Activated naive CD4-positive, alpha-beta T cell treated with anti-CD3 and anti-CD28 coated beads, Interleukin-2, amount 50 U/mL, for 16 hours (primary cell): ENCODE data around the gene DPP6.

Experiments used
- DNase-seq: peaks from one replicate; pipeline ENCODE4 v3.0.0-alpha.2; 2020

Gene DPP6

DNA sequence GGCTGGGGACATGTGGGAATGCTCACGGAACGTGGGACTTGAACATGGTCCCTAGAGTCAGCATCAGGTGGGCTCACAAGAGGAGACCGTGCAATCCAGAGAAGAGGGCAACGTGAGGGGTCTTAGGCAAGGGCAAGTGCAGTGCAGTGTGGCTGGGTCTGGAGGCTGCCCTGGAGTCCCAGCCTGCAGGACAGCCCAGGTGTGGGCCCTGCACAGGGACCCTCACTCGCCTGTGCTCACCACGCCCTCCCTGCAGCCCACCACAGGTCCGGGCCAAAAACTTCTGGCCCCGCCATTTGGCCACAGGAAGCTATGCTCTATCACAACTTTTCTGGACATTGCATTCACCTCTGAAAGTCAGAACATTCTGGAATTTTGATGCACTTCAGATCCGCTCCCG, 817.2 kb downstream of the DPP6 start:
- no peak for DNase-seq

- no peak for DNase-seq
These were observed 819.3 kb downstream of the DPP6 start for GRCh38 chr7:154871507-154871906.

DNA sequence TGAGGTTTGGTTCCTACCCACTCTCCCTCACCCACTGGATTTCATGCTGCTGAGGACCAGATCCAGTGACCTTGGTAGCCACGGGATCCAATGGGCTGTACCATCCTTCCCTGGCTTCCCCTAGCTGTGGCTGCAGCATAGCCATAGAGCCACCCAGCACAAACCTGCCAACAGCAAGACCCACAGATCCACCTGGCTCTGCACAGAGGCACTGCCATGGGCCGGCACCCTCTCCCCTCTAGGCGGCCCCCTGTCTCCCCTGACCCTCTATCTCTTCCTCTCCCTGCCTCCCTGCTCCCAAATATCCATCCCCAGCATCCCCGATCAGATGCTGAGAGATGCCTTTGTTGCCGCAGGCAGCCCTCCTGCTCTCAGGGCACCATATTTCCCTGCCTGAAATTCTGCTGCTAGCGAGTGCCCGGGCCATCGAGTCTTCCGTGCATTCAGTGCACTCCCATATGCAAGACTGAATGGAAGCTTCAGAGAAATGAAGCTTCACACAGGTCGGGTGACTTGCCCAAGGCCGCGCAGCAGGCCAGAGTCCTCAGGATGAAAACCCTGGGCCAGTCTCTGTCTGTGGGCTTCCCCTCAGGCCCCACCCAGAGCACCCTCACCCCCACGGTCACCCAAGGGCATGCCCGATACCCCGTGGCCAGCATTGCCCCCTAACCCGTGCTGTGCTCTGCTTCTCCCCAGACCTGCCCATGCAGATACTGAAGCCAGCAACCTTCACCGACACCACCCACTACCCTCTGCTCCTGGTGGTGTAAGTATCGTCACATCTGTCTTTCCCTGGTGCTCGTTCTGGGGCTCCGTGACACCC, 819.9 kb downstream of the DPP6 start:
- DNase-seq = no peak

DNA sequence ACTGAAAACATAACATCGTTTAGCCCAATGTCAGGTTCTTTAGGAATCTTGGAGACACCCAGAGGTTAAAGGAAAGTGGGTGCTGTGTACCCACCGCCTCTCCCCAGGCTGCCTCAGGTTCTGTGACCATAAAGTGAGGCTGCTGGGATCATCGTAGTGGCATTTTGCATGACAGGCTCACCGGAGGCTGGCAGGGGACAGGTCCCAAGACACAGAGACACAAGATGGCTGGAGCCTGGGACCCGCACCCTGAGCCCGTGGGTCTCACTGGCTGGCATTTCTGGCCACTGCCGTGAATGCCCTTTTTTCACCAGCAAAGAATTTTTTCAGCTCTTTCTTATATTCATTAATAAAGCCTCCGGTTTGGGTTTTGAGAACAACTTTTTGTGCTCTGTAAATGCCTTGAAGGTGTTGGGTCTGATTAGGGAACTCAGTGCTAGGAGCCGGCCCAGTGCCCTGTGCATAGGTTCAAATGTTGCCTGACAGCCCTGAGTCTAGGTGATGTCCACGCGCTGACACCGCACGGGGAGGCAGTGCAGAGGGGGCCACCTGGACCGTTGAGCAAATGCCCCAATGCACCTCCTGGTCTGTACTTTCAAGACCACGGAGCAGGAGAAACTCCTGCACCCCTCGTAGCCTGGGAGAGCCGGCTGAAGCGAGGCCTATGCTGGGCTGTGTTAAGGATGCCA, 820.8 kb downstream of the DPP6 start:
- no peak for DNase-seq

DNA sequence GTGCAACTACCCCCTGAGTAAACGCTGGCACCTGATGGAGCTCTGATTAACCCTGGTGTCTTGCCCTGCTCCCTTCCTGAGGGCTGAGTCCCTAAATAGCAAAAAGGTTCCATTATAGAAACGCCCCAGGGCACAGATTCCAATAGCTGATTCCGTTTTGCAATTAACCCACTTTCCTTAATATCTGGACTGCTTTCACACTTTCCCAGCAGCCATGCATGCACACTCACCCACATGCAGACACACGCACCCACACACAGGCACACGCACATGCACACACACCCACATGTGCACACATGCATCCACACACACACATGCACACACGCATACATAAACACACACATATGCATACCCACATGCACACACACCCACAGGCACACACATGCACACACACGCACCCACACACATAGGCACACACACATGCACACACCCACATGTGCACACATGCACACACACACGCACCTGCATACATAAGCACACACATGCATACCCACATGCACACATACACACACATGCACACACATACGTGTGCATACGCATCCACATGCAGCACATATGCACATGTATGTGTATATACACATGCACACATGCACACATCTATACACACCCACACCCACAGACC, 821.4 kb downstream of the DPP6 start:
- no peak for DNase-seq

DNA sequence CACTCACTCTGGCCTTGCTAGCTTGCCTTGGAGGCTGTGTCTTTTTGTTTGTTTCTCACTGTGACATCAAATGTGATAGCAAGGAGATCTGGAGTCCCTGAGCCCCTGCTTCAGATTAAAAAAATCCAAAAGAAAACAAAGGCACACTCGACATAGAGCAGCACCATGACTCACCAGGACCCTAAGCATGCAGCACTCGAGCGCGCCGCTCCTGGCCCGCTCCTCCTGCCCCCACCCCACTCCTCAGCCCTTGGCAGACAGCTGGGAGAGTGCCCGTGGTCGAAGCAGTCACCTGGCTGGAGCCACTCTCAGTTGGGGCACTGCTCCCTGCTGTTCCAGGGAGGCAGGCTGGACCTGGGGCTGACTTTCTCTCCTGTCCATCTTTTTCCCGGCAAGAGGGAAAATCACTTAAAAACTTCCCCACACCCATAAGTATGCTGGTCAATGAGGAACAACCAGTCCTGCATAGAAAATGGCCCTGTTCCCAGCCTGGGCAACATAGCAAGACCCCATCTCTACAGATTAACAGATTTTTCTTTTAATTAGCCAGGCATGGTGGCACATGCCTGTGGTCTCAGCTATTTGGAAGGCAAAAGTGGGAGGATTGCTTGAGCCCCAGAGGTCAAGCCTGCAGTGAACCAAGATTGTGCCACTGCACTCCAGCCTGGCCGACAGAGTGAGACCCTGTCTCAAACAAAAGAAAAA, 822.4 kb downstream of the DPP6 start:
- DNase-seq = no peak

GRCh38 chr7:154875297-154875696, 823.1 kb downstream of the DPP6 start:
- no peak for DNase-seq

- no peak for DNase-seq
These were observed 824.3 kb downstream of the DPP6 start for GRCh38 chr7:154876516-154876915.

DNA sequence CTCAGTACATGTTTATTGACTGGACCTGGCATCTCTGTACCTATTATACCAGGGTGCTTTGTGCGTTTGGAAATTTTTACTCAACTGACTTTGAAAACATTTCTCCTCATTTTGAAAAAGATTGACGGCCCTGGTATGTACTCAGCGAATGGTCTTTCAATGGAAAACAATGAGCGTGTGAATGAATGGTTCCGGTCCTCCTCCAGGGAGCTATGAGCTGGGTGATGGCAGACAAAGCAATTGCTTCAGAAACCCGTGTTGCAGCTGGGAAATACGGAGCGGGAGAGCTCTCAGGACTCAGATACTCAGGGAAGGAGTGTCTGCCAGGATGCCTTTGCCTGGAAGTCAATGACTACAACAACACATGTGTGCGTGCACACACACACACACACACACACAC, 824.8 kb downstream of the DPP6 start:
- DNase-seq = no peak

GRCh38 chr7:154879629-154880028, 827.4 kb downstream of the DPP6 start:
- DNase-seq = no peak

- DNase-seq = no peak
These were observed 828.3 kb downstream of the DPP6 start for GRCh38 chr7:154880513-154880912.

DNA sequence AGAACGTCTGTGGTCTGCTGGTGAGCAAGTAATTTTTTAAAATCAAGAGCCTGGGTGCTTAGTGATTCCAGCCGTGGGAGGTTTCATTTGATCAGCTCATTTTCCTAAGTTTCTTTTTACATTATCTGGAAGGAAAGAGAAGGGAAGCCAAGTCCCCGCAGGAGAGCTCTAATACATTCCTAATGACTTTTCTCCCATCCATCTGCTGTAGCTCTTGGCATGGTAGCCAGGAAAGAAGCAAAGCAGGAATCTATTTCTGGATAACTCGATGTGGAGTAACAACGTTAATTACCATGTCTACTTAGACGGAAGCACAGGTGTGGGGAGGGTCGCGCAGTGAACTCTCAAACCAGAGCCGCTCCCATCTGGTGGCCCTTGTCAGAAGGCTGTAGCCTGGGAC, 828.8 kb downstream of the DPP6 start:
- no peak for DNase-seq

DNA sequence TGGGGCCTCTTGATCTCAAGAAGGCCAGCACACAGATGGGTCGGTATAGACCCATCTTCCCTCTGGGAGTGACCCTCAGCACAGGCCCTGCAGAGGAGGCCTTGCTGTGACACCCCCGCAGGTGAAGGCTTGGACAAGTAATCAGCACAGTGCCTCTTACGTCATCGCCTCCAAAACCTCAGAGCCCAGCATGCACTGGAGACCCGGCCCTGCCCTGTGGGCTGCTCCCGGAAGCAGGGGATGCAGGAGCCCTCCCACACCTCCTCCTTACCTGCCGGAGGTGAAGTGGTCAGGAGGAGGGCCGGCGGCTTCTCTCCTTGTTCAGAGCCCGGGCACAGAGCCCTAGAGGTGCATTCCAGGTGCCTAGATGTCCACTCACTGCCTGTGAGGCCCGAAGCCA, 829.3 kb downstream of the DPP6 start:
- no peak for DNase-seq

DNA sequence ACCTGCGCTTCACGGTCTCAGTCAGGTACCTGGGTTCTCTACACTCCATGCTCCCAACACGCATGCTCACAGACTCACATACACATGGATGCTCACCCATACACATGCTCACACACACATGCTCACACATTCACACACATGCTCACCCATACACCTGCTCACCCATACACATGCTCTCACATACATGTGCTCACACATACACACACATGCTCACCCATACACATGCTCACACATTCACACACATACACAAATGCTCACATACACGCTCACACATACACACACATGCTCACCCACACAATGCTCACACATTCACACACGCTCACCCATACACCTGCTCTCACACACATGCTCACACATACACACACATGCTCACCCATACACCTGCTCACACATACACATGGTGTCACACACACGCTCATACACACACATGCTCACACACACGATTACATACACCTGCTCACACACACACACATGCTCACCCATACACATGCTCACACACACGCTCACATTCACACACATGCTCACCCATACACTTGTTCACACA, 830.8 kb downstream of the DPP6 start:
- no peak for DNase-seq

GRCh38 chr7:154884348-154884920, 832.2 kb downstream of the DPP6 start:
- DNase-seq = no peak

- no peak for DNase-seq
These were observed 834.4 kb downstream of the DPP6 start for GRCh38 chr7:154886591-154886990.

DNA sequence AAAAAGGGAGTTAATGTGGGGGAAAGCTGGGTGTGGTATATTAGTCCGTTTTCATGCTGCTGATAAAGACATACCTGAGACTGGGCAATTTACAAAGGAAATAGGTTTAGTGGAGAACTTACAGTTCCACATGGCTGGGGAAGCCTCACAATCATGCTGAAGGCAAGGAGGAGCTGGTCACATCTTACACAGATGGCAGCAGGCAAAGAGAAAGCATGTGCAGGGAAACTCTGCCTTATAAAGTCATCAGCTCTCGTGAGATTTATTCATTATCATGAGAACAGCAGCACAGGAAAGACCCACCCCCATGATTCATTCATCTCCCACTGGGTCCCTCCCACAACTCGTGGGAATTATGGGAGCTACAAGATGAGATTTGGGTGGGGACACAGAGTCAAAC, 836.5 kb downstream of the DPP6 start:
- DNase-seq = no peak

DNA sequence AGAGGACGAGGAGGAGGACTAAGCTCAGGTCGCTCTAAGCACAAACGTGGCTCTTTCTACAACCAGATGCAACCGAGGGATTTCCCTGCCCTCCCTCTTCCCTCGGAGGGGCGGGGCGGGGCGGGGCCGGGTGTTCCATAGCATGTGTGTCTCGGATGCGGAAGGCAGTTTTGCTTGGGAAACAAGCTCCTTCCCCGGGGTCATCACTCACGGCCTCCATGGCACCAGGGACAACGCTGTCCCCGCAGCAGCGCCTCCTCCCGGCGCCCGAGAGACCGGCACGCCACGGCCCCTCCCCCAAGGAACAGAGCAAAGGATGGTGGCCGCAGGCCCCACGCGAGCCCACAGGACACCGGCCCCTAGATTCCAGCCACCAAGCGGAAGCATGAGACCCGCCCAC, 840.3 kb downstream of the DPP6 start:
- DNase-seq = no peak

DNA sequence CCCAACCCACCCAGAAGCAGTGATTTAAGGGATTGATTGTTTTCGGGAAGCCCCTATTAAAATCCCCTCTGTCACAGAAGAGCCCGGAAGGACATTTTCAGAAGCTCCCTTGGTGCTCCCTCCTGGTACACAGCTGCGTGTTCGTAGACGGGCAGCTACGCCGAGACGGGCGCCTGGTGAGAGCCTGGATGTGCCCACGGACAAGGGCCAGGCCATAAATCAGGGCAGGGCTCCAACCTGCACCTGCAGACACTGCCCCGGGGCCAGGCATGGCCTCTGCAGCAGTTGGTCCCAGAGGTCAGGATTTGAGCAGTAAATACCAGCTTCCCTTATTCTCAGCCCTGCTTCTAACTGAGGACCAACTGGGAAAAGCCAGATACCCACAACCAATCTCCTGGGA, 843.9 kb downstream of the DPP6 start:
- no peak for DNase-seq

DNA sequence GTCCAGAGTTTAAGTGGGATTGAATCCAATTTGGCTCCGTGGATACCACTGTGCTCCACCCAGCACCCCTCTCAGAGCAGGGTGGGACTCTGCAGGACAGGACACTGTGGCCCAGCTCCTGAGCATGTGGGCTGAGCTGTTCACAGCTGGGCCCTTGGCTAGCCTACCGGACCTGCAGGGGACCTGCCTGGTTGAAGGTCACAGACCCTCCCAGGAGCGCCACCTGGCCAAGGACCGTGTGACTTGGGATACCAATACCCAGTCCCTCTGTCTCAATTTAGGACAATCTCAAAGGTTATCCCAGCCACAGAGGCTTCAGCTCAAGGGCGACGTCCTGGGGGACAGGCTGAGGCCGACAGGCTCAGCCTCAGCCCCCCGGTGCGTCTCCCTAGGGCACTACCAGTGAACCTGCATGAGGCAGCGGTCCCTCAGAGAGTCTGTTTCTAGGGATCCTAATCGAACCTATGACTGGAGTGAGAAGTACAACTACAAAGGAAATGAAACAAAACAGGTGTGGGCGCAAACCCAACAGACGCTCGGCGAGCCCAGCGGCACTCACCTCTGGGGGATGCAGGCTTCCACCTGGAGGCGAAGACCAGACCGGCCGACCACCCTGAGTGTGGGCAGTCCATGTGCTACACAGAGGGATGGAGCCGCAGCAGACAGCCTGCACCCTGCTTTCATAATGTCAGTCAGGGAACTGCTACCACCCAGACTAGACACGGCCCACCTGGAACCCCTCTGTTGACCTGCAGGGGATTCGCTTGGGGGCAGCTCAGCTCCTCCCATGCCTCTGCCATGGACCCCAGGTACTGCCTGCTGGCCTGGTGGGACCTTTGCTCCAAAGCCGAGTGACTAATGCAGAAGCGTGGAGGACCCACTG, 847.0 kb downstream of the DPP6 start:
- DNase-seq = no peak

- no peak for DNase-seq
These were observed 847.7 kb downstream of the DPP6 start for GRCh38 chr7:154899862-154900261.

- DNase-seq = no peak
These were observed 850.4 kb downstream of the DPP6 start for GRCh38 chr7:154902600-154903082.
